HL-60 (cell line): ENCODE data around the gene GAREM1.

Experiments used
- DNase-seq, 2 experiments: peaks; one replicate each; pipeline ENCODE4 v3.0.0-alpha.2; 2010 to 2020; ENCODE audit warnings: low read depth in 1 of 2, low spot score in 1 of 2
- H3K27ac ChIP-seq: fragments of 250-450 bp; sonication (Bioruptor Pico); replicated peaks from 2 replicates; pipeline ENCODE4 v1.5.1; 2020; ENCODE audit warnings: mild to moderate bottlenecking, moderate library complexity
- H3K27me3 ChIP-seq: fragments of 250-450 bp; sonication (Bioruptor Pico); 2 replicates; pipeline ENCODE4 v1.5.1; 2021; ENCODE audit warnings: mild to moderate bottlenecking, moderate library complexity; ENCODE audit not compliant: insufficient read depth, poor library complexity, severe bottlenecking
- H3K4me3 ChIP-seq: replicated peaks from 2 replicates; pipeline ENCODE4 v1.5.1; 2011; ENCODE audit warnings: mild to moderate bottlenecking, control low read depth, low read length; ENCODE audit not compliant: insufficient read depth
- CTCF ChIP-seq: IDR thresholded peaks from one replicate; pipeline ENCODE4 v1.5.1; 2011; ENCODE audit warnings: low read length, control low read depth, inconsistent platforms; ENCODE audit not compliant: insufficient read depth
- GABPA ChIP-seq: IDR thresholded peaks from 2 replicates; pipeline ENCODE4 v1.6.1; 2012; ENCODE audit warnings: low read depth
- POLR2AphosphoS5 ChIP-seq: IDR thresholded peaks from 2 replicates; pipeline ENCODE4 v1.6.1; 2012; ENCODE audit warnings: low read depth
- REST ChIP-seq: IDR thresholded peaks from 2 replicates; pipeline ENCODE4 v1.6.1; 2012; ENCODE audit warnings: low read depth; ENCODE audit not compliant: insufficient replicate concordance
- SPI1 ChIP-seq: IDR thresholded peaks from 2 replicates; pipeline ENCODE4 v1.6.1; 2012; ENCODE audit warnings: low read depth, mild to moderate bottlenecking, borderline replicate concordance

The GAREM1 gene

GRCh38 chr18:32420084-32420750 lies 50.5 kb downstream of the GAREM1 start:
- DNase-seq = no peak
- no peaks in the 10 kb centered on the region for H3K27me3 ChIP-seq
- no peak overlapping the region for H3K4me3 ChIP-seq
- H3K27ac ChIP-seq = no peak overlapping the region
- TF ChIP-seq GABPA (no peak), SPI1 (no peak), REST (no peak), POLR2AphosphoS5 (no peak), CTCF (no peak)

- DNase-seq = no peak
- Histone ChIP-seq H3K27me3 (no peaks in the 10 kb centered on the region), H3K4me3 (no peak overlapping the region), H3K27ac (no peak overlapping the region)
- no peak for TF ChIP-seq GABPA
- TF ChIP-seq CTCF = no peak
- no peak for TF ChIP-seq SPI1
- no peak for TF ChIP-seq POLR2AphosphoS5
- TF ChIP-seq REST = no peak
Observed at GRCh38 chr18:32418148-32418547, 52.5 kb downstream of the GAREM1 start.

- no peak for TF ChIP-seq REST
- no peak for TF ChIP-seq POLR2AphosphoS5
- TF ChIP-seq CTCF = no peak
- no peak for TF ChIP-seq SPI1
- no peak for TF ChIP-seq GABPA
- no peak for DNase-seq
- Histone ChIP-seq H3K4me3 (no peak overlapping the region), H3K27me3 (no peaks in the 10 kb centered on the region), H3K27ac (no peak overlapping the region)
Observed at GRCh38 chr18:32405588-32405987, 65.1 kb downstream of the GAREM1 start.
